ENCODE results near the gene ANKRD40.

DNA sequence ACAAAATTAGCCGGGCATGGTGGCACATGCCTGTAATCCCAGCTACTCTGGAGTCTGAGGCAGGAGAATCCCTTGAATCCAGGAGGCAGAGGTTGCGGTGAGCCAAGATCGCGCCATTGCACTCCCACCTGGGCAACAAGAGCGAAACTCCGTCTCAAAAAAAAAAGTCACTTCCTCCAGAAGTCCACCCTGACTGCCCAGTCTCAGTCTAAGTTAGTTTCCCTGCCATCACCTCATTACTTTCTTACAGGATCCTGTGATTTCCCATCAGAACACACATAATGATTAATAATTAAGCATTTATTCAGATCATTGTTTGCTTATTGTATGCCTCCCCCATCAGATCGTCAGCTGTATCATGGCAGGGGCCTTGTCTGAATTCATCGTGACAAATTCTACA is 41.4 kb downstream of the ANKRD40 start:
- TF ChIP-seq CTCF (IDR thresholded peaks at IDR 0.05; ENCODE audit: extremely low read depth in 1 of 2, insufficient read depth in 1 of 2, low read depth in 1 of 2, low read length in 2 of 2) (no peak), JUN (IDR thresholded peaks at IDR 0.05; ENCODE audit: borderline replicate concordance, insufficient read depth, insufficient read length, low read depth) (no peak), POLR2A (IDR thresholded peaks at IDR 0.05; ENCODE audit: low read depth, low read length) (no peak), MAX (IDR thresholded peaks at IDR 0.05; ENCODE audit: insufficient read depth, insufficient read length) (no peak), POLR2AphosphoS5 (IDR thresholded peaks at IDR 0.05; ENCODE audit: insufficient read depth, low read depth, low read length) (no peak)
